Activated naive CD4-positive, alpha-beta T cell treated with anti-CD3 and anti-CD28 coated beads, Interleukin-2, amount 50 U/mL, for 72 hours (primary cell): ENCODE results near the gene MADD. TPM values are rescaled to one million over a fixed set of nuclear protein-coding genes. Genes with fewer than 3 reads are reported as not detected.

Source experiments
- ATAC-seq, 2 donors: fragments of 150-1000 bp; cut with Tn5 transposase; 2 replicates each; pipeline ENCODE4 v1.10.0; 2021; ENCODE audit warnings: mild to moderate bottlenecking in 2 of 2, moderate library complexity in 2 of 2
- DNase-seq, 2 donors: peaks; one replicate each; pipeline ENCODE4 v3.0.0; 2021 to 2022; ENCODE audit warnings: low spot score in 2 of 2
- H3K27ac Mint-ChIP-seq, 2 donors: one replicate each; pipeline ENCODE4 v1.8.0; 2022; ENCODE audit warnings: mild to moderate bottlenecking in 2 of 2, mixed read lengths in 2 of 2
- H3K36me3 Mint-ChIP-seq, 2 donors: one replicate each; pipeline ENCODE4 v1.8.0; 2022; ENCODE audit warnings: mixed read lengths in 2 of 2
- H3K9me3 Mint-ChIP-seq, 2 donors: one replicate each; pipeline ENCODE4 v1.8.0; 2022; ENCODE audit warnings: mixed read lengths in 2 of 2
- total RNA-seq, 2 donors: library from RNA; stranded (reverse); gene quantifications; one replicate each; pipeline ENCODE4 v1.2.3, GENCODE V29; 2022

The MADD gene
- total RNA-seq, 2 donors from 2014 or later: 68.9 to 140 TPM

GRCh38 chr11:47264521-47264920 is 5.4 kb upstream of the MADD start:
- no peaks in the 10 kb centered on the region for H3K36me3 Mint-ChIP-seq
- no peak for ATAC-seq
- no peak for DNase-seq
- peak overlapping the region in 1 of 2 donors; percentile 26 for H3K27ac Mint-ChIP-seq
- H3K9me3 Mint-ChIP-seq: no peaks in the 10 kb centered on the region

- no peak for ATAC-seq
- Mint-ChIP-seq H3K27ac (peak overlapping the region in 1 of 2 donors; percentile 86), H3K9me3 (no peaks in the 10 kb centered on the region), H3K36me3 (peaks cover 0 to 6% of the 10 kb centered on the region in 2 donors)
- DNase-seq: no peak
Observed at GRCh38 chr11:47267876-47268275, 2.1 kb upstream of the MADD start.

DNA sequence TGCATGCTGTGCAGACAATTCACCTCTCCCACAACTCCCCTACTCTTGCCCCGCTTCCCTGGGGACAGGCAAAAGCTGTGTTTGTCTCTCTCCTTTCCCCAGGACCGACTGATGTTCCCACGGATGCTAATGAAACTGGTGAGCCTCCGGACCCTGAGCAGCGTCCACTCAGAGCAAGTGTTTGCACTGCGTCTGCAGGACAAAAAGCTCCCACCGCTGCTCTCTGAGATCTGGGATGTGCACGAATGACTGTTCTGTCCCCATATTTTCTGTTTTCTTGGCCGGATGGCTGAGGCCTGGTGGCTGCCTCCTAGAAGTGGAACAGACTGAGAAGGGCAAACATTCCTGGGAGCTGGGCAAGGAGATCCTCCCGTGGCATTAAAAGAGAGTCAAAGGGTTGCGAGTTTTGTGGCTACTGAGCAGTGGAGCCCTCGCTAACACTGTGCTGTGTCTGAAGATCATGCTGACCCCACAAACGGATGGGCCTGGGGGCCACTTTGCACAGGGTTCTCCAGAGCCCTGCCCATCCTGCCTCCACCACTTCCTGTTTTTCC is 1.4 kb upstream of the MADD start:
- ATAC-seq: no peak
- no peaks in the 10 kb centered on the region for H3K9me3 Mint-ChIP-seq
- no peak for DNase-seq
- peak overlapping the region; percentile 86 to 95 for H3K27ac Mint-ChIP-seq
- H3K36me3 Mint-ChIP-seq: peaks cover 0 to 6% of the 10 kb centered on the region in 2 donors

- Mint-ChIP-seq H3K9me3 (no peaks in the 10 kb centered on the region), H3K27ac (peak overlapping the region; percentile 86 to 95), H3K36me3 (peaks cover 0 to 6% of the 10 kb centered on the region in 2 donors)
- peak; percentile 62 to 72 for ATAC-seq
- peak; percentile 84 to 86 for DNase-seq
Observed at GRCh38 chr11:47269002-47269828, 718 bp upstream of the MADD start.

DNA sequence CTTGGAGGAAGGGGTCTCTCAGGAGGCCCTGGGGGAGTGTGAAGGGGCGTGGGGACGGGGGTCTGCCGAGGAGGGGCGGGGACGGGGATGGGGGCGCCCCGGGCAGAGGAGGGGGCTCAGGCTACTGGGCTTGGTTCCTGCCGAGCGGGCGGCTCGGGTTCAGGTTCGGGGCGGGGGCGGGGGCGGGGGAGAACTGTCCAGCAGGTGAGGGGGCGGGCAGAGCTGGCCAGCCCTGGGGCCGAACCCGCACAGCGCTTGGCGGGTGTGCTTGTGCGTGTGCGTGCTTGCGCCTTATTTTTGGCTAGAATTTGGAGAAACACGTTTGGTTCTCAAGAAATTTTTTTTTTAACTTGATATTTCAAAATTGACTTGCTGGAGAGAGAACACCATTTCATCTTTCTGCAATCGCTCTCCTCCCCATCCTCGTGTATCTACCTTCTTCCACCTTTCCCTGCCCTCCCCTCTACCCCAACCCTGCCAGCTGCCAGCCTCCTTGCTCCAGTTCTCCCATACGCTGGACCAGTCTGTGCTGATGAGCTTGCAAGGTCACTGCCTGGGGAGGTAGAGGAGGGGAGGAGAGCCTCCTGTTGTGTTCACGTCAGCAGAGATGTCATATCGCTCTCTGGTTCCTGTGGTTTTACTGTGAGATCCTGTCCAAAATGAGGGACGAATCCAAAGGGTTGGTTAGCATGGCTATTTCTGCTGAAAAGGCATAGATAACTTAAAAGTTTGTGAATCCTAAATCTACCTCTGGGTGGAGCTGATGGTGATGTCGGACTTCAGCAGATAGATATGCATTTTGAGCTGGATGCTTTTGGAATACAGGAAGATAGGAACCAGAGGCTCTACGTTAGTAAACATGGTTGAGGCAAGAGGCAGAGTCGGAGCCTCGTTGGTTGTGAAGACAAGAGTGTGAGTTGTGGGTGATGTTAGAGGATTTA is 668 bp downstream of the MADD start:
- ATAC-seq (peak in 1 of 2 donors; percentile 42), DNase-seq (peak in 1 of 2 donors; percentile 65)
- Mint-ChIP-seq H3K27ac (peak overlapping the region; percentile 86 to 93), H3K36me3 (peaks cover 0 to 6% of the 10 kb centered on the region in 2 donors), H3K9me3 (no peaks in the 10 kb centered on the region)

DNA sequence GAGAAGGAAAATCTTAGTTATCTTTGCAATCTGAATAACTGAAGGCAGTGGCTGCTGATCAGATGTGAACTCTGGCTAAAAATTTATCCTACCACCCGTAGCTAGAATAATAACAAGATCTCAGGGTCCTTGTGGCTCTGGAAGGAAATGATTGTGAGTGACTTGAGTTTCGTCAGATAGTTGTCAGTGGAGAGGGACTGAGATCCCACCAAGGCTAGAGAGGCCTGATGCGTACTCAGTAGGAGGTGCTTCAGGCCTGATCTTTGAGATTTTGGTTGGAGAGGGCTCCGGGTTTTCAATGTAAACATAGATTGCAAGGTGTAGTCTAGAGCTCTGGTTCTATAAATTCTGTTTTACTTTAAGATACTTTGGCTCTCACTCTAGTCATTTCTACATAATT is 1.4 kb downstream of the MADD start:
- H3K9me3 Mint-ChIP-seq: no peaks in the 10 kb centered on the region
- ATAC-seq (no peak), DNase-seq (no peak)
- H3K36me3 Mint-ChIP-seq: peaks cover 0 to 10% of the 10 kb centered on the region in 2 donors
- H3K27ac Mint-ChIP-seq: peak overlapping the region in 1 of 2 donors; percentile 86

- Mint-ChIP-seq H3K9me3 (no peaks in the 10 kb centered on the region), H3K36me3 (peaks cover 0 to 11% of the 10 kb centered on the region in 2 donors), H3K27ac (peak overlapping the region; percentile 45 to 86)
- ATAC-seq: no peak
- no peak for DNase-seq
Observed at GRCh38 chr11:47271961-47272661, 2.2 kb downstream of the MADD start.

GRCh38 chr11:47272706-47273105 is 2.8 kb downstream of the MADD start:
- Mint-ChIP-seq H3K9me3 (no peaks in the 10 kb centered on the region), H3K27ac (no peak overlapping the region), H3K36me3 (peaks cover 0 to 11% of the 10 kb centered on the region in 2 donors)
- ATAC-seq (no peak), DNase-seq (no peak)

DNA sequence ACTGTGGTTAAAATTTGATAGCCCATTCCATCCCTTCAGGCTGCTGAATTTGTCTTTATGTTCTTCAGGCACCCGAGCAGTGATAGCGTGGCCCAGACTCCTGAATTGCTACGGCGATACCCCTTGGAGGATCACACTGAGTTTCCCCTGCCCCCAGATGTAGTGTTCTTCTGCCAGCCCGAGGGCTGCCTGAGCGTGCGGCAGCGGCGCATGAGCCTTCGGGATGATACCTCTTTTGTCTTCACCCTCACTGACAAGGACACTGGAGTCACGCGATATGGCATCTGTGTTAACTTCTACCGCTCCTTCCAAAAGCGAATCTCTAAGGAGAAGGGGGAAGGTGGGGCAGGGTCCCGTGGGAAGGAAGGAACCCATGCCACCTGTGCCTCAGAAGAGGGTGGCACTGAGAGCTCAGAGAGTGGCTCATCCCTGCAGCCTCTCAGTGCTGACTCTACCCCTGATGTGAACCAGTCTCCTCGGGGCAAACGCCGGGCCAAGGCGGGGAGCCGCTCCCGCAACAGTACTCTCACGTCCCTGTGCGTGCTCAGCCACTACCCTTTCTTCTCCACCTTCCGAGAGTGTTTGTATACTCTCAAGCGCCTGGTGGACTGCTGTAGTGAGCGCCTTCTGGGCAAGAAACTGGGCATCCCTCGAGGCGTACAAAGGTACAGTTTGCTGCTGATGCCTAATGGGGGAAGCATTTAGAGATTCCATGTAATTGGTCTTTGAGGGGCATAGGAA is 4.7 kb downstream of the MADD start:
- DNase-seq: no peak
- no peak for ATAC-seq

DNA sequence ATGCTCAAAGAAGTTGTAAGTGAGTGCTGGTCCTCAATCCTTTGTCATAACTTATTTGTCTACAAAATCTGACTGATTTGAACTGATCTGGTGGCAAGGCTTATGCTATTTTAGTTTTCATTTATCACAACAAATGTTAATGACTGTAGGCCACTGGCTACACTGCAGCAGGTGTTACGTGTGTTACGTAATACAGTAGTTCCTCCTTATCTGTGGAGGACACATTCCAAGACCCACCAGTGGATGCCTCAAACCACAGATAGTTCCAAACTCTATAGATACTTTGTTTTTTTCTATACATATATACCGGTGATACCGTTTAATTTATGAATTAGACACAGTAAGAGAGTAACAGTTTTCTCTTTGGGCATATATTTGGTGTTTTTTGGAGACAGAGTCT is 7.0 kb downstream of the MADD start:
- Mint-ChIP-seq H3K9me3 (no peaks in the 10 kb centered on the region), H3K27ac (no peak overlapping the region), H3K36me3 (peaks cover 0 to 10% of the 10 kb centered on the region in 2 donors)
- ATAC-seq (no peak), DNase-seq (no peak)

More for the DNA sequence above, 4.7 kb downstream of the MADD start:
- Mint-ChIP-seq H3K9me3 (no peaks in the 10 kb centered on the region), H3K36me3 (peaks cover 0 to 11% of the 10 kb centered on the region in 2 donors), H3K27ac (no peak overlapping the region)

GRCh38 chr11:47278058-47278457 is 8.1 kb downstream of the MADD start:
- ATAC-seq (no peak), DNase-seq (no peak)
- no peak overlapping the region for H3K27ac Mint-ChIP-seq
- H3K9me3 Mint-ChIP-seq: no peaks in the 10 kb centered on the region
- peaks cover 0 to 15% of the 10 kb centered on the region in 2 donors for H3K36me3 Mint-ChIP-seq

GRCh38 chr11:47278769-47279168 is 8.8 kb downstream of the MADD start:
- H3K27ac Mint-ChIP-seq: no peak overlapping the region
- H3K9me3 Mint-ChIP-seq: no peaks in the 10 kb centered on the region
- no peak for ATAC-seq
- peaks cover 0 to 16% of the 10 kb centered on the region in 2 donors for H3K36me3 Mint-ChIP-seq
- no peak for DNase-seq

- no peaks in the 10 kb centered on the region for H3K9me3 Mint-ChIP-seq
- no peak for ATAC-seq
- no peak for DNase-seq
- no peak overlapping the region for H3K27ac Mint-ChIP-seq
- H3K36me3 Mint-ChIP-seq: peaks cover 0 to 28% of the 10 kb centered on the region in 2 donors
Observed at GRCh38 chr11:47280099-47280498, 10.2 kb downstream of the MADD start.

GRCh38 chr11:47280860-47281259 is 10.9 kb downstream of the MADD start:
- ATAC-seq (no peak), DNase-seq (no peak)
- no peaks in the 10 kb centered on the region for H3K9me3 Mint-ChIP-seq
- H3K36me3 Mint-ChIP-seq: peaks cover 0 to 33% of the 10 kb centered on the region in 2 donors
- H3K27ac Mint-ChIP-seq: peak overlapping the region in 1 of 2 donors; percentile 74

GRCh38 chr11:47282462-47282861 is 12.5 kb downstream of the MADD start:
- ATAC-seq: no peak
- H3K36me3 Mint-ChIP-seq: peaks cover 0 to 27% of the 10 kb centered on the region in 2 donors
- H3K9me3 Mint-ChIP-seq: no peaks in the 10 kb centered on the region
- H3K27ac Mint-ChIP-seq: no peak overlapping the region
- no peak for DNase-seq

- H3K27ac Mint-ChIP-seq: peak overlapping the region in 1 of 2 donors; percentile 2
- H3K9me3 Mint-ChIP-seq: no peaks in the 10 kb centered on the region
- no peak for DNase-seq
- H3K36me3 Mint-ChIP-seq: peaks cover 2 to 30% of the 10 kb centered on the region in 2 donors
- ATAC-seq: no peak
Observed at GRCh38 chr11:47284151-47284550, 14.2 kb downstream of the MADD start.
